Neuron (in vitro differentiated cells): ENCODE results near the gene FAM47E.

ENCODE experiments used
- H2AFZ ChIP-seq: one replicate; pipeline ENCODE4 v1.6.1; 2013; ENCODE audit warnings: low read depth, mild to moderate bottlenecking, inconsistent platforms, low read length, moderate library complexity
- H3K27me3 ChIP-seq: one replicate; pipeline ENCODE4 v1.6.1; 2013; ENCODE audit warnings: low read length; ENCODE audit not compliant: insufficient read depth
- H3K36me3 ChIP-seq: one replicate; pipeline ENCODE4 v1.6.1; 2013; ENCODE audit warnings: low read length; ENCODE audit not compliant: insufficient read depth
- H3K4me1 ChIP-seq: one replicate; pipeline ENCODE4 v1.6.1; 2013; ENCODE audit warnings: low read length; ENCODE audit not compliant: insufficient read depth
- H3K4me3 ChIP-seq: 2 replicates; pipeline ENCODE4 v1.5.1; 2013; ENCODE audit warnings: mild to moderate bottlenecking, low read length, moderate library complexity
- H3K9me3 ChIP-seq: one replicate; pipeline ENCODE4 v1.6.1; 2013; ENCODE audit warnings: low read length

The FAM47E gene

GRCh38 chr4:76251441-76252270, at the start of gene FAM47E:
Gene FAM47E, plus strand, starts transcription at chr4:76251721. Its CDS starts 26 bp downstream, at chr4:76251747.
- Histone ChIP-seq H2AFZ (peak within 1 kb of the TSS; percentile 89), H3K36me3 (no peaks in the 10 kb centered on the region), H3K9me3 (no peaks in the 10 kb centered on the region), H3K27me3 (peaks cover 5% of the 10 kb centered on the region), H3K4me1 (peaks cover 10% of the 10 kb centered on the region), H3K4me3 (peak within 1 kb of the TSS; percentile 68)

GRCh38 chr4:76203541-76203940, 48.0 kb upstream of the FAM47E start:
- H3K4me1 ChIP-seq = peaks cover 9% of the 10 kb centered on the region
- H3K4me3 ChIP-seq = no peak overlapping the region
- H3K9me3 ChIP-seq = no peaks in the 10 kb centered on the region

GRCh38 chr4:76204936-76205335, 46.6 kb upstream of the FAM47E start:
- H3K27me3 ChIP-seq = no peaks in the 10 kb centered on the region
- peaks cover 8% of the 10 kb centered on the region for H3K36me3 ChIP-seq
- no peak overlapping the region for H3K4me3 ChIP-seq
- no peaks in the 10 kb centered on the region for H3K9me3 ChIP-seq
- no peak overlapping the region for H2AFZ ChIP-seq
- H3K4me1 ChIP-seq = peaks cover 3% of the 10 kb centered on the region

More at GRCh38 chr4:76203541-76203940, 48.0 kb upstream of the FAM47E start:
- H3K36me3 ChIP-seq = peaks cover 1% of the 10 kb centered on the region
- H3K27me3 ChIP-seq = no peaks in the 10 kb centered on the region
- H2AFZ ChIP-seq = no peak overlapping the region

GRCh38 chr4:76205476-76205875, 46.0 kb upstream of the FAM47E start:
- Histone ChIP-seq H3K4me3 (no peak overlapping the region), H2AFZ (no peak overlapping the region), H3K4me1 (peaks cover 3% of the 10 kb centered on the region), H3K9me3 (no peaks in the 10 kb centered on the region), H3K36me3 (peaks cover 8% of the 10 kb centered on the region), H3K27me3 (no peaks in the 10 kb centered on the region)

GRCh38 chr4:76206222-76206942, 45.1 kb upstream of the FAM47E start:
- peaks cover 7% of the 10 kb centered on the region for H3K4me1 ChIP-seq
- no peak overlapping the region for H3K4me3 ChIP-seq

GRCh38 chr4:76207549-76207948, 44.0 kb upstream of the FAM47E start:
- Histone ChIP-seq H3K36me3 (peaks cover 8% of the 10 kb centered on the region), H3K4me3 (no peak overlapping the region), H3K27me3 (no peaks in the 10 kb centered on the region), H2AFZ (no peak overlapping the region), H3K4me1 (peaks cover 18% of the 10 kb centered on the region), H3K9me3 (no peaks in the 10 kb centered on the region)

More at GRCh38 chr4:76206222-76206942, 45.1 kb upstream of the FAM47E start:
- H3K36me3 ChIP-seq = peaks cover 8% of the 10 kb centered on the region
- H3K9me3 ChIP-seq = no peaks in the 10 kb centered on the region
- H2AFZ ChIP-seq = no peak overlapping the region
- H3K27me3 ChIP-seq = no peaks in the 10 kb centered on the region

- no peaks in the 10 kb centered on the region for H3K9me3 ChIP-seq
- H3K4me1 ChIP-seq = peaks cover 19% of the 10 kb centered on the region
- no peak overlapping the region for H2AFZ ChIP-seq
- no peak overlapping the region for H3K4me3 ChIP-seq
- no peaks in the 10 kb centered on the region for H3K27me3 ChIP-seq
- peaks cover 8% of the 10 kb centered on the region for H3K36me3 ChIP-seq
These were observed 43.3 kb upstream of the FAM47E start for GRCh38 chr4:76208005-76208765.

GRCh38 chr4:76209881-76210280, 41.6 kb upstream of the FAM47E start:
- H3K36me3 ChIP-seq = peaks cover 8% of the 10 kb centered on the region
- H3K9me3 ChIP-seq = no peaks in the 10 kb centered on the region
- peaks cover 26% of the 10 kb centered on the region for H3K4me1 ChIP-seq
- no peak overlapping the region for H3K4me3 ChIP-seq
- no peaks in the 10 kb centered on the region for H3K27me3 ChIP-seq
- no peak overlapping the region for H2AFZ ChIP-seq

- no peaks in the 10 kb centered on the region for H3K9me3 ChIP-seq
- peaks cover 26% of the 10 kb centered on the region for H3K4me1 ChIP-seq
- no peaks in the 10 kb centered on the region for H3K27me3 ChIP-seq
- peaks cover 8% of the 10 kb centered on the region for H3K36me3 ChIP-seq
- no peak overlapping the region for H2AFZ ChIP-seq
- H3K4me3 ChIP-seq = no peak overlapping the region
These were observed 41.1 kb upstream of the FAM47E start for GRCh38 chr4:76210452-76210851.

- no peaks in the 10 kb centered on the region for H3K27me3 ChIP-seq
- H3K4me1 ChIP-seq = peaks cover 26% of the 10 kb centered on the region
- H3K4me3 ChIP-seq = peak overlapping the region; percentile 67
- H3K36me3 ChIP-seq = peaks cover 8% of the 10 kb centered on the region
- no peaks in the 10 kb centered on the region for H3K9me3 ChIP-seq
- peak overlapping the region; percentile 67 for H2AFZ ChIP-seq
These were observed 39.5 kb upstream of the FAM47E start for GRCh38 chr4:76211769-76212708.

GRCh38 chr4:76212851-76213414, 38.6 kb upstream of the FAM47E start:
- H3K9me3 ChIP-seq = no peaks in the 10 kb centered on the region
- H2AFZ ChIP-seq = peak overlapping the region; percentile 67
- H3K4me1 ChIP-seq = peaks cover 24% of the 10 kb centered on the region
- no peaks in the 10 kb centered on the region for H3K27me3 ChIP-seq
- peaks cover 8% of the 10 kb centered on the region for H3K36me3 ChIP-seq
- H3K4me3 ChIP-seq = peak overlapping the region; percentile 67
